Lower leg skin (tissue), 3 donors: ENCODE results near the gene ATG16L2.

Experiments
- CTCF ChIP-seq, 3 donors: fragments of 450-650 bp; IDR thresholded peaks; one replicate each; pipeline ENCODE4 v1.5.1; 2016; ENCODE audit warnings: antibody characterized with exemption in 3 of 3, mild to moderate bottlenecking in 3 of 3, moderate library complexity in 2 of 3
- POLR2A ChIP-seq, 2 donors: fragments of 450-650 bp; IDR thresholded peaks; one replicate each; pipeline ENCODE4 v1.6.1; 2016 to 2017; ENCODE audit warnings: antibody characterized with exemption in 2 of 2, mild to moderate bottlenecking in 1 of 2, moderate library complexity in 1 of 2

- no peak for TF ChIP-seq CTCF (IDR thresholded peaks at IDR 0.05)
- no peak for TF ChIP-seq POLR2A (IDR thresholded peaks at IDR 0.05)
These were observed 14.8 kb upstream of the ATG16L2 start for GRCh38 chr11:72799441-72799840.
